ENCODE results near the gene D2HGDH. TPM values are rescaled to one million over a fixed set of nuclear protein-coding genes. Genes with fewer than 3 reads are reported as not detected.
"Not testable (repeated sequence)": the region's sequence is repeated elsewhere in the genome, so short reads cannot be mapped to it uniquely, and the experiment has no call there.

Gene D2HGDH
- total RNA-seq, 1 experiment from 2014 or later = 30.7 TPM

DNA sequence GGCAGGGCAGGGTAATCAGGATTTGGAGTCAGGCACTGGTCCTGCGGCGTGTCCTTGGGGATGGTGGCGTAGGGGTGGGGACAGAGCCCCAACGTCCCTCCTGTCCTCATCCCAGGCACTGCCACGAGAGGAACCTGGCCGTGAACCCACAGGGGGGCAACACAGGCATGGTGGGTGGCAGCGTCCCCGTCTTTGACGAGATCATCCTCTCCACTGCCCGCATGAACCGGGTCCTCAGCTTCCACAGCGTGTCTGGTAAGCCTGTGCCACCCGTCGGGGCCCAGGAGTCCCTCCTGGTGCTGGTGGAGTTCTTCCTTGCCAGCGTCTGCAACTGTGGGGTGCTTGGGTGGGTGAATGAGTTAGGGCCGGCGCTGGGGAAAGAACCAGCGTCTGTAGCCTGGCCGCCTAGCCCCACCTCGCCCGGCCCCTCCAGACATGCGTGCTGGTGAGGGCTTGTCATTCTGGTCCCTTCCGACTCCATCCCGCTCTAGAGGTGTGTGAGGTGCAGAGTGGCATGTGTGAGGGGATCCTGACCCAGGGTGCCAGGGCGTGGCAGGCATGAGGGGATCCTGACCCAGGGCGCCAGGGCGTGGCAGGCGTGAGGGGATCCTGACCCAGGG, 8.0 kb downstream of the D2HGDH start:
- Histone ChIP-seq H3K9me3 (ENCODE audit: low read depth, low read length, poor library complexity, severe bottlenecking) (no peaks in the 10 kb centered on the region), H3K36me3 (ENCODE audit: insufficient read depth, low read length, poor library complexity, severe bottlenecking) (peaks cover 33% of the 10 kb centered on the region), H3K4me1 (ENCODE audit: insufficient read depth, low read length, poor library complexity, severe bottlenecking) (no peaks in the 10 kb centered on the region), H3K27me3 (replicated peaks; ENCODE audit: insufficient read depth, low read depth, low read length, poor library complexity) (no peaks in the 10 kb centered on the region), H3K27ac (ENCODE audit: low read depth, low read length, poor library complexity, severe bottlenecking) (no peak overlapping the region), H3K4me3 (ENCODE audit: low read depth, low read length, poor library complexity, severe bottlenecking) (no peak overlapping the region)
- TF ChIP-seq CTCF (conservative IDR thresholded peaks at IDR 0.05; ENCODE audit: low read depth, low read length) (no peak), EZH2 (IDR thresholded peaks at IDR 0.05; ENCODE audit: borderline replicate concordance, low read depth, low read length, poor library complexity, severe bottlenecking) (no peak)
- CTCF ChIA-PET = no interaction called here
- POLR2A ChIA-PET (ENCODE audit: low non-redundant PET) = no interaction called here
- no TSS peak for BruUV-seq (replicated peaks)
- intact Hi-C loops (cut with micrococcal nuclease; ENCODE audit: unreplicated experiment) = no loop called here
- DNase-seq (ENCODE audit: low spot score) = no peak

DNA sequence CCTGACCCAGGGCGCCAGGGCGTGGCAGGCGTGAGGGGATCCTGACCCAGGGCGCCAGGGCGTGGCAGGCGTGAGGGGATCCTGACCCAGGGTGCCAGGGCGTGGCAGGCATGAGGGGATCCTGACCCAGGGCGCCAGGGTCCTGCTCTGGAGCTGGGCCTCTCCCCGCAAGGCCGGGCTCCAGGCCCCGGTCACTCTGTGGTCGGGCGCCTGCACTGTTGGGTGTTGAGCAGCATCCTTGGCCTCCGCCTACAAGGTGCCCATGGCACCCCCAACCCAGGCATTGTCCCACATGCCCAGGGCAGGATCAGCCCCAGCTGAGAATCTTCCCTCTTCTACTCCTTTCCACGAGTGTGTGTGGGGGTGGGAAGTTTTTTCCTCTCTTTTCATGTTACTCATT, 8.6 kb downstream of the D2HGDH start:
- POLR2A ChIA-PET (ENCODE audit: low non-redundant PET); H3K27me3 ChIP-seq (replicated peaks; ENCODE audit: insufficient read depth, low read depth, low read length, poor library complexity); intact Hi-C loops (cut with micrococcal nuclease; ENCODE audit: unreplicated experiment); H3K4me1 ChIP-seq (ENCODE audit: insufficient read depth, low read length, poor library complexity, severe bottlenecking); H3K9me3 ChIP-seq (ENCODE audit: low read depth, low read length, poor library complexity, severe bottlenecking); H3K4me3 ChIP-seq (ENCODE audit: low read depth, low read length, poor library complexity, severe bottlenecking); CTCF ChIA-PET; BruUV-seq (replicated peaks); H3K27ac ChIP-seq (ENCODE audit: low read depth, low read length, poor library complexity, severe bottlenecking); DNase-seq (ENCODE audit: low spot score): not testable (repeated sequence)
- peaks cover 37% of the 10 kb centered on the region for H3K36me3 ChIP-seq (ENCODE audit: insufficient read depth, low read length, poor library complexity, severe bottlenecking)

- Histone ChIP-seq H3K4me3 (ENCODE audit: low read depth, low read length, poor library complexity, severe bottlenecking) (no peak overlapping the region), H3K4me1 (ENCODE audit: insufficient read depth, low read length, poor library complexity, severe bottlenecking) (no peaks in the 10 kb centered on the region), H3K36me3 (ENCODE audit: insufficient read depth, low read length, poor library complexity, severe bottlenecking) (peaks cover 37% of the 10 kb centered on the region), H3K27me3 (replicated peaks; ENCODE audit: insufficient read depth, low read depth, low read length, poor library complexity) (no peaks in the 10 kb centered on the region), H3K9me3 (ENCODE audit: low read depth, low read length, poor library complexity, severe bottlenecking) (no peaks in the 10 kb centered on the region), H3K27ac (ENCODE audit: low read depth, low read length, poor library complexity, severe bottlenecking) (no peak overlapping the region)
- intact Hi-C loops (cut with micrococcal nuclease; ENCODE audit: unreplicated experiment) = no loop called here
- BruUV-seq (replicated peaks) = no TSS peak
- no peak for DNase-seq (ENCODE audit: low spot score)
- CTCF ChIA-PET = no interaction called here
- POLR2A ChIA-PET (ENCODE audit: low non-redundant PET) = no interaction called here
- no peak for TF ChIP-seq CTCF (conservative IDR thresholded peaks at IDR 0.05; ENCODE audit: low read depth, low read length)
- TF ChIP-seq EZH2 (IDR thresholded peaks at IDR 0.05; ENCODE audit: borderline replicate concordance, low read depth, low read length, poor library complexity, severe bottlenecking) = no peak
These were observed 9.2 kb downstream of the D2HGDH start for GRCh38 chr2:241743620-241744019.

- H3K4me1 ChIP-seq (ENCODE audit: insufficient read depth, low read length, poor library complexity, severe bottlenecking) = no peaks in the 10 kb centered on the region
- H3K36me3 ChIP-seq (ENCODE audit: insufficient read depth, low read length, poor library complexity, severe bottlenecking) = peaks cover 40% of the 10 kb centered on the region
- no peak for DNase-seq (ENCODE audit: low spot score)
- H3K4me3 ChIP-seq (ENCODE audit: low read depth, low read length, poor library complexity, severe bottlenecking) = no peak overlapping the region
- CTCF ChIA-PET = no interaction called here
- BruUV-seq (replicated peaks) = no TSS peak
- POLR2A ChIA-PET (ENCODE audit: low non-redundant PET) = no interaction called here
- H3K27me3 ChIP-seq (replicated peaks; ENCODE audit: insufficient read depth, low read depth, low read length, poor library complexity) = no peaks in the 10 kb centered on the region
- no peaks in the 10 kb centered on the region for H3K9me3 ChIP-seq (ENCODE audit: low read depth, low read length, poor library complexity, severe bottlenecking)
- TF ChIP-seq EZH2 (IDR thresholded peaks at IDR 0.05; ENCODE audit: borderline replicate concordance, low read depth, low read length, poor library complexity, severe bottlenecking) (no peak), CTCF (conservative IDR thresholded peaks at IDR 0.05; ENCODE audit: low read depth, low read length) (no peak)
- H3K27ac ChIP-seq (ENCODE audit: low read depth, low read length, poor library complexity, severe bottlenecking) = no peak overlapping the region
- intact Hi-C loops (cut with micrococcal nuclease; ENCODE audit: unreplicated experiment) = no loop called here
These were observed 9.8 kb downstream of the D2HGDH start for GRCh38 chr2:241744028-241744754.
